Measurements from ENCODE around the gene NCK2.

Gene NCK2

DNA sequence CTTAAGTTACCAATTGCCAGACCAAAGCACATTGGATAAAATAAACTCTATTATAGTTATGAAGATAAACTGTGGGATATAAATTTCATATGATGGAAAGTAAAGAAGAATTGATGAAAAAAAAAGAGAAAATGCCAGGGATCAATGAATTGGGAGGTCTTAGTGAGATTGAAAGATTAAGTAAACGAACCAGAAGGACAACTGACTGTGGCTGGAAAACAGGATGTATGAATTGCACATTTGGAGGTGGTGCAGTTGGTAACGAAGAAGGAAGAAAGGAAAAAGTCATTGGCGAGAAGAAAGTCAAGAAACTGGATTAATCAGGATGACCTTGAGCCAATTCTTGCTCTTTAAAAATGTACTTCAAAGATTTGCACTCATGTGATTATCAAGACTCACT is 166.7 kb downstream of the NCK2 start:
- TF ChIP-seq EZH2phosphoT487 (IDR thresholded peaks at IDR 0.05; ENCODE audit: low read length) (no peak), EZH2 (optimal IDR thresholded peaks at IDR 0.05; ENCODE audit: low read depth, low read length) (no peak), CTCF (IDR thresholded peaks at IDR 0.05; ENCODE audit: low read length) (no peak)
- Histone ChIP-seq H3K36me3 (replicated peaks; ENCODE audit: insufficient read depth, low read length) (no peaks in the 10 kb centered on the region), H3K27ac (ENCODE audit: low read length) (no peak overlapping the region), H4K20me1 (ENCODE audit: insufficient read depth, low read length) (no peaks in the 10 kb centered on the region), H3K79me2 (ENCODE audit: low read length) (no peaks in the 10 kb centered on the region), H3K27me3 (replicated peaks; ENCODE audit: insufficient read depth, low read length) (no peaks in the 10 kb centered on the region), H3K9ac (ENCODE audit: low read length) (no peak overlapping the region), H2AFZ (ENCODE audit: low read length) (no peak overlapping the region), H3K4me2 (ENCODE audit: low read depth, low read length) (no peak overlapping the region), H3K9me2 (replicated peaks; ENCODE audit: insufficient read depth, low read length) (no peaks in the 10 kb centered on the region), H3K9me3 (replicated peaks; ENCODE audit: insufficient read depth, low read length) (no peaks in the 10 kb centered on the region), H3F3A (ENCODE audit: insufficient read depth, low read length) (peaks cover 30% of the 10 kb centered on the region), H3K4me3 (ENCODE audit: low read length) (no peak overlapping the region), H3K4me1 (ENCODE audit: low read length) (peaks cover 39% of the 10 kb centered on the region)
- no peak for DNase-seq

GRCh38 chr2:105912081-105912480 is 167.4 kb downstream of the NCK2 start:
- Histone ChIP-seq H3K27me3 (replicated peaks; ENCODE audit: insufficient read depth, low read length) (no peaks in the 10 kb centered on the region), H3K4me3 (ENCODE audit: low read length) (no peak overlapping the region), H3K9me3 (replicated peaks; ENCODE audit: insufficient read depth, low read length) (no peaks in the 10 kb centered on the region), H3K36me3 (replicated peaks; ENCODE audit: insufficient read depth, low read length) (no peaks in the 10 kb centered on the region), H3K4me1 (ENCODE audit: low read length) (peaks cover 43% of the 10 kb centered on the region), H3K79me2 (ENCODE audit: low read length) (no peaks in the 10 kb centered on the region), H4K20me1 (ENCODE audit: insufficient read depth, low read length) (no peaks in the 10 kb centered on the region), H3K9me2 (replicated peaks; ENCODE audit: insufficient read depth, low read length) (no peaks in the 10 kb centered on the region), H3K9ac (ENCODE audit: low read length) (no peak overlapping the region), H2AFZ (ENCODE audit: low read length) (no peak overlapping the region), H3K27ac (ENCODE audit: low read length) (no peak overlapping the region), H3K4me2 (ENCODE audit: low read depth, low read length) (no peak overlapping the region), H3F3A (ENCODE audit: insufficient read depth, low read length) (peaks cover 31% of the 10 kb centered on the region)
- TF ChIP-seq EZH2phosphoT487 (IDR thresholded peaks at IDR 0.05; ENCODE audit: low read length) (no peak), EZH2 (optimal IDR thresholded peaks at IDR 0.05; ENCODE audit: low read depth, low read length) (no peak), CTCF (IDR thresholded peaks at IDR 0.05; ENCODE audit: low read length) (no peak)
- no peak for DNase-seq

GRCh38 chr2:105915005-105915558 is 170.4 kb downstream of the NCK2 start:
- H3K4me2 ChIP-seq (ENCODE audit: low read depth, low read length), result peak overlapping the region; percentile 67

More at GRCh38 chr2:105915005-105915558, 170.4 kb downstream of the NCK2 start:
- Histone ChIP-seq H3K9me3 (replicated peaks; ENCODE audit: insufficient read depth, low read length) (no peaks in the 10 kb centered on the region), H3K9ac (ENCODE audit: low read length) (peak overlapping the region; percentile 44; the same call in 1 of the 2 replicates), H3K9me2 (replicated peaks; ENCODE audit: insufficient read depth, low read length) (no peaks in the 10 kb centered on the region), H4K20me1 (ENCODE audit: insufficient read depth, low read length) (no peaks in the 10 kb centered on the region), H3K79me2 (ENCODE audit: low read length) (no peaks in the 10 kb centered on the region), H3K27ac (ENCODE audit: low read length) (peak overlapping the region; percentile 83), H3K36me3 (replicated peaks; ENCODE audit: insufficient read depth, low read length) (no peaks in the 10 kb centered on the region), H2AFZ (ENCODE audit: low read length) (0 out of 2 replicates have a peak overlapping the region, but pooled peaks have one; percentile 3), H3K4me3 (ENCODE audit: low read length) (peak overlapping the region; percentile 23), H3F3A (ENCODE audit: insufficient read depth, low read length) (peaks cover 31% of the 10 kb centered on the region), H3K4me1 (ENCODE audit: low read length) (peaks cover 50% of the 10 kb centered on the region), H3K27me3 (replicated peaks; ENCODE audit: insufficient read depth, low read length) (no peaks in the 10 kb centered on the region)
- DNase-seq, result peak; percentile 83
- TF ChIP-seq EZH2phosphoT487 (IDR thresholded peaks at IDR 0.05; ENCODE audit: low read length) (no peak), EZH2 (optimal IDR thresholded peaks at IDR 0.05; ENCODE audit: low read depth, low read length) (no peak), CTCF (IDR thresholded peaks at IDR 0.05; ENCODE audit: low read length) (no peak)

All from MM.1S (cell line).